Measurements from ENCODE around the gene LRRC8D.

GRCh38 chr1:89911191-89911991, 90.6 kb downstream of the LRRC8D start:
- no peak for TF ChIP-seq CTCF (IDR thresholded peaks at IDR 0.05; ENCODE audit: low read depth, low read length)
- no peak for TF ChIP-seq POLR2A (IDR thresholded peaks at IDR 0.05; ENCODE audit: extremely low read depth, insufficient read length)
- TF ChIP-seq MAX (IDR thresholded peaks at IDR 0.05; ENCODE audit: low read depth, low read length) = no peak
- no peak for TF ChIP-seq MYC (IDR thresholded peaks at IDR 0.05; ENCODE audit: low read depth, low read length)
